H1 (cell line): ENCODE data around the gene MAGI2. TPM values are rescaled to one million over a fixed set of nuclear protein-coding genes. Genes with fewer than 3 reads are reported as not detected.

Source experiments
- RBBP5 ChIP-seq: IDR thresholded peaks from 2 replicates; pipeline ENCODE4 v1.7.1; 2012; ENCODE audit warnings: low read depth, mild to moderate bottlenecking, inconsistent platforms, low read length, moderate library complexity, borderline replicate concordance
- polyA plus RNA-seq, 7 experiments: library from polyadenylated mRNA; depleted of rRNA in 3 of 7; stranded (reverse) in 5 of 7; unstranded in 2 of 7; fragments of >200 nt in 5 of 7; fragments of 200-250 nt in 2 of 7; gene quantifications; 1 replicate in 5 of 7; 2 replicates in 1 of 7; 4 replicates in 1 of 7; pipeline versions ENCODE4 v1.2.1 to v1.2.3, GENCODE V29; 2011 to 2013; ENCODE audit warnings: missing spikeins in 2 of 7, mixed read lengths in 2 of 7
- total RNA-seq: library from RNA; stranded (reverse); fragmentation: NEBNext Ultra II Directional; extraction: Animal tissue kit (Norgen Biotek cat#: 25700); gene quantifications from 2 replicates; pipeline ENCODE4 v1.2.1, GENCODE V29; 2021

The MAGI2 gene
- total and polyA plus RNA-seq, 2 of the 8 experiments (the other 6 are each of a cell fraction or from before 2014, with no cell fraction given), result 6.0 to 27.3 TPM

DNA sequence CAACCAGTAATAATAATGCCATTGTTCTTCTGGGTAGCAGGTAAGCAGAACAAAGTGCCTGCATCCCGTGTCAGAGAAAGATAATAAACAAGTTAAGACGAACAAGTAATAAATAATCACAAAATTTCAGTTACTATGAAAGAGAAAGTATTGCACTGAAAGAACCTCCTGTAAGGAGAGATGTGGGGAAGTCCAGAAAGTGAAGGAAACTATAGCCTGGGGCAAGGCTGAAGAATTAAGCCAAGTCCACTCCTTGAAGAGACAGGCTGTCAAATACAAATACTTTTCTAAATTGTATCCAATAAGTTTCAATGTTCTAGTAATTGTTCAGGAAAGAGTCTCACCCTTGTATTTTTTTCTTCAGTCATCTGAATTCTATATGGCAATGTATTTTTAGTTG lies 611.4 kb downstream of the MAGI2 start (continued):
- TF ChIP-seq RBBP5, result no peak
